ENCODE measurements around the gene HERC4.

HERC4 gene

DNA sequence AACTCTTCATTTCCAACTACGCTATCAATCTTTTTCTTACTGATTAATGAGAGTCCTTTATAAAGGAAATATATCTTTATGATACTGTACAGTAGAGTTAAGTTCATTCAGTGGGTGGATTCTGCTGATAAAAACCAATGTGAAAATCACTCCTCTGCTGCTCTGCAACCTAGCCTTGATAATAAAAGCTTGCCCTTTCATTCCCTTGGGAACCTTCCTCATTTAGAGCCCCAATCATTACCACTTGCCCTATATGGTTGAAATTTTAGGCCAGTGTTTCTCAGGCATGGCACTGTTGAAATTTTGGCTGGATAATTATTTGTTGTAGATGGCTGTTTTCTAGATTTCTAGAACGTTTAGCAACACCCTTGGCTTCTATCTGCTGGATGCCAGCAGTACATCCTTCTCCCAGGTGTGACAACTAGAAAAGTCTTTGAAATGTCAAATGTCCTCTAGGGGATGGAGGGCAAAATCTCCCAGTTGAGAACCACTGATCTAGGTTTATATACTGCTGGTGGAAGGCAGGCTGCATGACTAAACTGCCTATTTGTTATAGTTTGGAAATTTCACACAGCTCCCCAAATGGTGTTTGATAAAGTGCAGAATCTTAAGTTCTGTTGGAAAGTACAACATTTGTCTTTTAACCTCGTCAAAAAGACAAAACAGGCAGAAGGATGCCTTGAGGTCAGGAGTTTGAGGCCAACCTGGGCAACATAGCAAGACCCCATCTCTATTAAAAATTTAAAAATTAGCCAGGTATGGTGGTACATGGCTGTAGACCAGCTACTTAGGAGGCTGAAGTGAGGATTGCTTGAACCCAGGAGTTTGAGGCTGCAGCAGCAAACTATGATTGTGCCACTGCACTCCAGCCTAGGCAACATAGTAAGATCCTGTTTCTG, 199.5 kb downstream of the HERC4 start:
- DNase-seq: no peak

Data from NCI-H1048 (cell line).